ENCODE measurements around the gene NOTCH4. TPM values are rescaled to one million over a fixed set of nuclear protein-coding genes. Genes with fewer than 3 reads are reported as not detected.

NOTCH4 gene
- total and polyA plus RNA-seq, 2 experiments from 2014 or later: 2.7 to 2.8 TPM

DNA sequence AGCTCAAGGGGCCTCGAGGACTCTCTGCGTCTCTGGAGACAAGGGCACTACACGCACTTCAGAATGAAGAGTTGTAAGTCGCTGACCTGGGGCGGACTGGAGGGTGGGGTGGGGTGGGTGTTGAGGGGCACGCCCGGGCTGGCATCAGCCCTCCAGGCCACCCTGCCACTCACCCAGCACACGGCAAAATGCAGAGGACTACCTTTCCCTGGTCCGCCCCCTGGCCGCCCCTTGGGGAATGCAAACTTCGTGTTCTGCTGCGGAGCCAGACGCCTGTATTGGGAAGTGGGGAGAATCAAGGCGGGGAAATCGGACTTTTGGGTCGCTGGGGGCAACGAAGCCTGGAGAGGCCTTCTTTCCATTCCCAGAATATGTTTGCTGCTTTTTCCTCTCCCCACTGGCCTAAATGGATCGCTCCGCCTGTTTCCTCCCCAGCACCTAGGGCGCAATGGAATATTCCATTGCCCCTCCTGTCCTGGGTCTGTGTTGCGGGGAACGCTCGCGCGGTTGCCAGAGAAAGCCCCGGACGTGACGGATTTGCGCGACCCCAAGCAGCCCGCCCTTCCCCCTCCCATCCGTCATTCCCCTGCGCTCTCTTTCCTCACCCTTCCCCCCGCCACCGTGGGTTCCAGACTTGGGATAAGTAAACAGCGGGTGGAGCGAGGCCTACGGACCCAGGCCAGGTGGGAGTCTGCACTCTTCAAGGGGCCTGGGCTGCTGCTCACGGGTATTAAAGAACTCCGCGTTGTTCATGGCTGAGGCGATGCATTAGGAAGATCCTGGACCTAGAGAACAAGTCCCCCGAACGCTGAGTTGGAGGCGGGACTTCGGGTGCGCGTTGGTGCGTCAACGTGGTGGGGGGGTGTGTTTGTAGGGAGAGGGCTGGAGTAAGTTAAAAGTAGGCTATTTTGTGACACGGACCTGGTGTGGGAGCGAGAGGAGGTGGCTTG, 70.0 kb downstream of the NOTCH4 start, which contains the start of gene PPT2 (continued):
- peak in 1 of 2 experiments; percentile 9; a peak in 1 of 4 replicates for TF ChIP-seq CTCF (conservative IDR thresholded peaks at IDR 0.05; ENCODE audit: low read depth in 2 of 2)
- no peak for TF ChIP-seq NANOG (IDR thresholded peaks at IDR 0.05; ENCODE audit: borderline replicate concordance)
- 0 out of 2 replicates have a peak, but pooled peaks have one; percentile 6 for TF ChIP-seq ZNF331 (CRISPR knock-in tag; IDR thresholded peaks at IDR 0.05; ENCODE audit: low read depth)
- peak; percentile 36; the same call in 1 of the 2 replicates for TF ChIP-seq POLR2AphosphoS5 (IDR thresholded peaks at IDR 0.05; ENCODE audit: low read depth)
- no peak for TF ChIP-seq REST (IDR thresholded peaks at IDR 0.05; ENCODE audit: unreplicated experiment)
- no peak for TF ChIP-seq EZH2 (IDR thresholded peaks at IDR 0.05; ENCODE audit: low read depth, unreplicated experiment)
- no peak for TF ChIP-seq ZNF114 (CRISPR knock-in tag; IDR thresholded peaks at IDR 0.05)

DNA sequence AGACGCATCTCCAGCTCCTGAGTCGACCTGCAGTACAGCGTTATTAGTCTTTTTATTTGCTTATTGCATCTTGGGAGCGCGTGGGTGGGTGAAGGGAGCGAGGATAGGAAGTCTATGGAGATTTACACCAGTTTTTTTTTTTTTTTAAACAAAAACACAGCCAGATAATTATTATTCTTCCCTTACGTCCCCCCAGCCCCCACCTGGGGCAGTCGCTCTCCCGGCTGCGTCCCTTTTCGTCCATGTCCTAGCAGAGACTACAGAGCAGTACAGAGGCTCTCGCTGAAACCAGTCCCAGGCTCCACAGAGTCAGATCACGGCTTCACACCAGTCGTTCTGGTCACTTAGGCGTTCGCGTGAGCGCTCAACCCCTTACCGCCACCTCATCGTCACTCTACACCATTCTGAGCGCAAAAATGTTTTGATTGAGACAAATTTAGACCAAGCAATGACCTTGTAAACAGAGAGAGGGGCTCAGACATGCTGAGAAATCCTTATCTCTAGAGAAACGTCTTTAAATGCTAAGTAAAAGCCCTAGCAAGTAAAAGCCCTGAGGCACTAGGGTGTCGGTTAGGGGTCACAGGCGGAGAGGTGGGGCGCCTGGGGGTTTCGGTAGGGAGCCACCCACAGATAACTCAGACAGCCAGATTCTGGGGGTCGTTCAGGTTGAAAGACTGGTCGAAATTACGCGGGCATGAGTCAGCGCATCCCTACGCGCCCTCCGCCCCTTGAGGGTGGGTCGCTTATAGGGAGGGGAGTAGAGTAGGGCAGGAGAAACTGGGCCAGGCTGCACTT, 70.9 kb downstream of the NOTCH4 start:
- peaks cover 46% of the 10 kb centered on the region for H3K4me1 Mint-ChIP-seq
- Histone ChIP-seq H3F3A (replicated peaks; ENCODE audit: low read depth) (peaks cover 9% of the 10 kb centered on the region), H4K20me1 (replicated peaks; ENCODE audit: insufficient read depth) (0 out of 2 replicates have a peak, but pooled peaks cover 5% of the 10 kb centered on the region), H3K9me2 (ENCODE audit: insufficient read depth) (no peaks in the 10 kb centered on the region; the same call in 1 of the 2 replicates), H3K4me2 (peak overlapping the region; percentile 100), H3K4me3 (peak overlapping the region; percentile 100), H3K79me2 (replicated peaks; ENCODE audit: insufficient read depth) (no peaks in the 10 kb centered on the region), H3K27me3 (ENCODE audit: insufficient read depth) (peaks cover 44% of the 10 kb centered on the region), H3K36me3 (ENCODE audit: insufficient read depth) (peaks cover 1% of the 10 kb centered on the region), H3K4me1 (ENCODE audit: insufficient read depth) (peaks cover 29% of the 10 kb centered on the region), H2AFZ (peak overlapping the region; percentile 95), H3K27ac (ENCODE audit: low read depth) (no peak overlapping the region; the same call in 1 of the 2 replicates)
- peaks cover 47% of the 10 kb centered on the region for H3K27me3 Mint-ChIP-seq (ENCODE audit: insufficient read depth, low read depth, poor library complexity)
- H3K27ac Mint-ChIP-seq: peak overlapping the region; percentile 96
- peak; percentile 75 for DNase-seq (ENCODE audit: low spot score)
- no peaks in the 10 kb centered on the region; the same call in 1 of the 3 replicates for H3K9me3 Mint-ChIP-seq
- peaks cover 18% of the 10 kb centered on the region for H3K36me3 Mint-ChIP-seq (ENCODE audit: low read depth)
- H3K4me3 Mint-ChIP-seq: peak overlapping the region; percentile 94
- ATAC-seq: peak; percentile 38
- TF ChIP-seq, protein P1, sequence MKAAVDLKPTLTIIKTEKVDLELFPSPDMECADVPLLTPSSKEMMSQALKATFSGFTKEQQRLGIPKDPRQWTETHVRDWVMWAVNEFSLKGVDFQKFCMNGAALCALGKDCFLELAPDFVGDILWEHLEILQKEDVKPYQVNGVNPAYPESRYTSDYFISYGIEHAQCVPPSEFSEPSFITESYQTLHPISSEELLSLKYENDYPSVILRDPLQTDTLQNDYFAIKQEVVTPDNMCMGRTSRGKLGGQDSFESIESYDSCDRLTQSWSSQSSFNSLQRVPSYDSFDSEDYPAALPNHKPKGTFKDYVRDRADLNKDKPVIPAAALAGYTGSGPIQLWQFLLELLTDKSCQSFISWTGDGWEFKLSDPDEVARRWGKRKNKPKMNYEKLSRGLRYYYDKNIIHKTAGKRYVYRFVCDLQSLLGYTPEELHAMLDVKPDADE (IDR thresholded peaks at IDR 0.05): no peak
- TF ChIP-seq EZH2 (IDR thresholded peaks at IDR 0.05; ENCODE audit: low read depth, unreplicated experiment): peak; percentile 26

Data from GM23338 (cell line).